Thyroid gland (tissue), 4 donors: ENCODE measurements around the gene FNDC3B. TPM values are rescaled to one million over a fixed set of nuclear protein-coding genes. Genes with fewer than 3 reads are reported as not detected.

ENCODE experiments used
- DNase-seq, 2 donors: peaks; one replicate each; pipeline ENCODE4 v3.0.0-alpha.2; 2019
- H3K27ac ChIP-seq, 3 donors: fragments of 200-600 bp; sonication (generic); 1 replicate in 2 of 3; 2 replicates in 1 of 3; pipeline ENCODE4 v1.5.1; 2016 to 2019; ENCODE audit warnings: mild to moderate bottlenecking in 1 of 3, moderate library complexity in 1 of 3
- H3K27me3 ChIP-seq: fragments of 200-600 bp; sonication (generic); one replicate; pipeline ENCODE4 v1.5.1; 2019
- H3K36me3 ChIP-seq, 2 donors: fragments of 200-600 bp; sonication (generic); one replicate each; pipeline ENCODE4 v1.5.1; 2016 to 2019
- H3K4me1 ChIP-seq, 2 donors: fragments of 200-600 bp; sonication (generic); one replicate each; pipeline ENCODE4 v1.5.1; 2017 to 2019
- H3K4me3 ChIP-seq, 3 donors: fragments of 200-600 bp; sonication (generic); replicated peaks in 1 of 3; 1 replicate in 2 of 3; 2 replicates in 1 of 3; pipeline ENCODE4 v1.5.1; 2016; ENCODE audit warnings: mild to moderate bottlenecking in 1 of 3
- H3K9me3 ChIP-seq: fragments of 200-600 bp; sonication (generic); one replicate; pipeline ENCODE4 v1.5.1; 2017
- CTCF ChIP-seq, 6 experiments: fragments of 200-600 bp in 3 of 6; fragments of 450-650 bp in 3 of 6; sonication (generic) in 3 of 6; IDR thresholded peaks; one replicate each; pipeline ENCODE4 v1.5.1; 2016 to 2019; ENCODE audit warnings: antibody characterized with exemption in 6 of 6, mild to moderate bottlenecking in 2 of 6, inconsistent platforms in 1 of 6, moderate library complexity in 1 of 6
- POLR2A ChIP-seq, 2 donors: fragments of 450-650 bp; IDR thresholded peaks; one replicate each; pipeline ENCODE4 v1.6.1; 2017; ENCODE audit warnings: antibody characterized with exemption in 2 of 2, mild to moderate bottlenecking in 2 of 2, moderate library complexity in 1 of 2
- WGBS, 2 donors: methylation state at CpG; one replicate each; pipeline ENCODE4 v1.1.5; 2017; 5-methylcytosine and 5-hydroxymethylcytosine counted together
- intact Hi-C: fragments of 100-400 bp; cut with DNase I; formaldehyde crosslinking; loops from one replicate; pipeline ENCODE4 v1.15.1; 2023
- total RNA-seq, 4 donors: library from RNA; depleted of rRNA; stranded (reverse); fragments of >200 nt; gene quantifications; one replicate each; pipeline ENCODE4 v1.2.3, GENCODE V29; 2016

The FNDC3B gene
- total RNA-seq, 4 donors from 2014 or later, result 118 to 172 (median 146) TPM

- WGBS, 2 donors, result 49 to 56% methylated on average over 3 of the region's 3 CpGs
- Histone ChIP-seq H3K36me3 (no peaks in the 10 kb centered on the region), H3K9me3 (no peaks in the 10 kb centered on the region), H3K4me3 (no peak overlapping the region), H3K4me1 (peaks cover 59 to 60% of the 10 kb centered on the region in 2 donors), H3K27me3 (no peaks in the 10 kb centered on the region), H3K27ac (peak overlapping the region; percentile 77 to 80 (median 79))
- intact Hi-C loops, result no loop called here
- TF ChIP-seq CTCF (IDR thresholded peaks at IDR 0.05) (no peak), POLR2A (IDR thresholded peaks at IDR 0.05) (no peak)
- DNase-seq, result no peak
Observed at GRCh38 chr3:172201870-172202236, 162.5 kb downstream of the FNDC3B start.

GRCh38 chr3:172202797-172203196 lies 163.4 kb downstream of the FNDC3B start:
- Histone ChIP-seq H3K9me3 (no peaks in the 10 kb centered on the region), H3K4me1 (peaks cover 60 to 64% of the 10 kb centered on the region in 2 donors), H3K27me3 (no peaks in the 10 kb centered on the region), H3K36me3 (no peaks in the 10 kb centered on the region), H3K27ac (peak overlapping the region; percentile 13 to 80 (median 77)), H3K4me3 (no peak overlapping the region)
- intact Hi-C loops, result no loop called here
- no peak for DNase-seq
- 75 to 79% methylated on average over 3 of the region's 3 CpGs for WGBS, 2 donors
- TF ChIP-seq POLR2A (IDR thresholded peaks at IDR 0.05) (no peak), CTCF (IDR thresholded peaks at IDR 0.05) (no peak)

- Histone ChIP-seq H3K27me3 (no peaks in the 10 kb centered on the region), H3K9me3 (no peaks in the 10 kb centered on the region), H3K4me1 (peaks cover 62 to 64% of the 10 kb centered on the region in 2 donors), H3K4me3 (no peak overlapping the region), H3K36me3 (no peaks in the 10 kb centered on the region), H3K27ac (peak overlapping the region; percentile 13 to 80 (median 77))
- WGBS, 2 donors, result 27 to 31% methylated on average over 9 of the region's 9 CpGs
- TF ChIP-seq CTCF (IDR thresholded peaks at IDR 0.05), result no peak
- TF ChIP-seq POLR2A (IDR thresholded peaks at IDR 0.05), result peak in 1 of 2 donors; percentile 23
- intact Hi-C loops, result no loop called here
- peak; percentile 74 to 76 for DNase-seq
Observed at GRCh38 chr3:172203522-172204258, 164.3 kb downstream of the FNDC3B start.

GRCh38 chr3:172204716-172205115 lies 165.3 kb downstream of the FNDC3B start:
- H3K9me3 ChIP-seq, result no peaks in the 10 kb centered on the region
- TF ChIP-seq POLR2A (IDR thresholded peaks at IDR 0.05), result no peak
- no peak for TF ChIP-seq CTCF (IDR thresholded peaks at IDR 0.05)
- H3K36me3 ChIP-seq, result no peaks in the 10 kb centered on the region
- no peak overlapping the region for H3K4me3 ChIP-seq
- WGBS, 2 donors, result 34 to 35% methylated on average over 5 of the region's 5 CpGs
- intact Hi-C loops, result no loop called here
- peaks cover 72 to 73% of the 10 kb centered on the region in 2 donors for H3K4me1 ChIP-seq
- peak overlapping the region; percentile 13 to 80 (median 77) for H3K27ac ChIP-seq
- DNase-seq, result peak; percentile 57 to 66
- H3K27me3 ChIP-seq, result no peaks in the 10 kb centered on the region

GRCh38 chr3:172208586-172209332 lies 169.4 kb downstream of the FNDC3B start:
- H3K36me3 ChIP-seq, result no peaks in the 10 kb centered on the region
- H3K4me1 ChIP-seq, result peaks cover 60 to 62% of the 10 kb centered on the region in 2 donors
- 92 to 98% methylated on average over 14 to 17 of the region's 20 CpGs for WGBS, 2 donors
- intact Hi-C loops, result no loop called here
- H3K27ac ChIP-seq, result peak overlapping the region; percentile 48 to 64 (median 51)
- H3K9me3 ChIP-seq, result no peaks in the 10 kb centered on the region
- TF ChIP-seq CTCF (IDR thresholded peaks at IDR 0.05) (no peak), POLR2A (IDR thresholded peaks at IDR 0.05) (no peak)
- no peaks in the 10 kb centered on the region for H3K27me3 ChIP-seq
- no peak overlapping the region for H3K4me3 ChIP-seq
- DNase-seq, result no peak
